ENCODE measurements around the gene ARHGAP8.

Gene ARHGAP8

GRCh38 chr22:44888491-44889254 is 136.3 kb downstream of the ARHGAP8 start:
- Histone ChIP-seq H3K4me3 (ENCODE audit: insufficient read depth in 1 of 2, low read depth in 1 of 2, low read length in 2 of 2) (no peak overlapping the region), H2BK5ac (ENCODE audit: low read depth, low read length, poor library complexity, severe bottlenecking) (no peak overlapping the region), H3K18ac (ENCODE audit: low read depth in 1 of 2, low read length in 2 of 2) (no peak overlapping the region)

GRCh38 chr22:44889255-44889878 is 137.0 kb downstream of the ARHGAP8 start:
- 80% methylated on average over 14 of the region's 14 CpGs for WGBS

More at GRCh38 chr22:44888491-44889254, 136.3 kb downstream of the ARHGAP8 start:
- no peak for DNase-seq
- no peak overlapping the region for H3K4ac ChIP-seq (ENCODE audit: low read depth in 1 of 2, low read length in 2 of 2)
- no peaks in the 10 kb centered on the region for H3K36me3 ChIP-seq (ENCODE audit: control insufficient read depth in 1 of 2, insufficient read depth in 2 of 2, low read depth in 1 of 2, low read length in 2 of 2)
- H2BK120ac ChIP-seq (ENCODE audit: low read depth, low read length): no peak overlapping the region
- H2AFZ ChIP-seq (ENCODE audit: low read depth, low read length): no peak overlapping the region
- no peak overlapping the region for H4K8ac ChIP-seq (ENCODE audit: low read length)
- 78% methylated on average over 14 of the region's 14 CpGs for WGBS
- H4K91ac ChIP-seq (ENCODE audit: low read length): no peak overlapping the region
- no peak overlapping the region for H3K27ac ChIP-seq (ENCODE audit: low read length, poor library complexity, severe bottlenecking)
- H3K14ac ChIP-seq (ENCODE audit: low read length in 2 of 2): no peak overlapping the region
- peaks cover 12 to 17% of the 10 kb centered on the region in 2 experiments for H3K27me3 ChIP-seq (ENCODE audit: control insufficient read depth in 1 of 2, insufficient read depth in 1 of 2, low read length in 2 of 2)
- H3K79me1 ChIP-seq (replicated peaks; ENCODE audit: low read length, poor library complexity, severe bottlenecking): no peaks in the 10 kb centered on the region
- no peak overlapping the region for H3K23ac ChIP-seq (ENCODE audit: low read length in 2 of 2)
- no peaks in the 10 kb centered on the region for H3K9me3 ChIP-seq (ENCODE audit: control insufficient read depth, low read length)
- no peak overlapping the region for H3K4me2 ChIP-seq (ENCODE audit: low read length, poor library complexity, severe bottlenecking)
- H2AK5ac ChIP-seq (ENCODE audit: low read length, severe bottlenecking): no peak overlapping the region
- no peaks in the 10 kb centered on the region for H3K4me1 ChIP-seq (ENCODE audit: control insufficient read depth, insufficient read depth, low read depth, low read length)
- no peak overlapping the region for H3K9ac ChIP-seq (ENCODE audit: low read length)
- H2BK12ac ChIP-seq (ENCODE audit: low read length in 2 of 2): no peak overlapping the region
- no peak overlapping the region for H2BK15ac ChIP-seq (ENCODE audit: low read depth, poor library complexity, severe bottlenecking)

GRCh38 chr22:44890416-44891292 is 138.3 kb downstream of the ARHGAP8 start:
- Histone ChIP-seq H3K23ac (ENCODE audit: low read length in 2 of 2) (no peak overlapping the region), H2BK5ac (ENCODE audit: low read depth, low read length, poor library complexity, severe bottlenecking) (no peak overlapping the region), H2AK5ac (ENCODE audit: low read length, severe bottlenecking) (no peak overlapping the region), H2BK15ac (ENCODE audit: low read depth, poor library complexity, severe bottlenecking) (no peak overlapping the region), H3K14ac (ENCODE audit: low read length in 2 of 2) (no peak overlapping the region), H3K27ac (ENCODE audit: low read length, poor library complexity, severe bottlenecking) (no peak overlapping the region), H3K36me3 (ENCODE audit: control insufficient read depth in 1 of 2, insufficient read depth in 2 of 2, low read depth in 1 of 2, low read length in 2 of 2) (no peaks in the 10 kb centered on the region), H3K9me3 (ENCODE audit: control insufficient read depth, low read length) (no peaks in the 10 kb centered on the region), H3K18ac (ENCODE audit: low read depth in 1 of 2, low read length in 2 of 2) (no peak overlapping the region), H3K79me1 (replicated peaks; ENCODE audit: low read length, poor library complexity, severe bottlenecking) (no peaks in the 10 kb centered on the region), H4K8ac (ENCODE audit: low read length) (no peak overlapping the region), H3K4ac (ENCODE audit: low read depth in 1 of 2, low read length in 2 of 2) (no peak overlapping the region), H2BK120ac (ENCODE audit: low read depth, low read length) (no peak overlapping the region), H3K4me3 (ENCODE audit: insufficient read depth in 1 of 2, low read depth in 1 of 2, low read length in 2 of 2) (no peak overlapping the region), H2AFZ (ENCODE audit: low read depth, low read length) (no peak overlapping the region), H3K4me1 (ENCODE audit: control insufficient read depth, insufficient read depth, low read depth, low read length) (no peaks in the 10 kb centered on the region), H3K27me3 (ENCODE audit: control insufficient read depth in 1 of 2, insufficient read depth in 1 of 2, low read length in 2 of 2) (peaks cover 16 to 20% of the 10 kb centered on the region in 2 experiments), H4K91ac (ENCODE audit: low read length) (no peak overlapping the region), H3K4me2 (ENCODE audit: low read length, poor library complexity, severe bottlenecking) (no peak overlapping the region), H2BK12ac (ENCODE audit: low read length in 2 of 2) (no peak overlapping the region), H3K9ac (ENCODE audit: low read length) (no peak overlapping the region)
- DNase-seq: no peak
- 86% methylated on average over 20 of the region's 20 CpGs for WGBS

More at GRCh38 chr22:44889255-44889878, 137.0 kb downstream of the ARHGAP8 start:
- H3K27ac ChIP-seq (ENCODE audit: low read length, poor library complexity, severe bottlenecking): no peak overlapping the region
- no peak overlapping the region for H2BK5ac ChIP-seq (ENCODE audit: low read depth, low read length, poor library complexity, severe bottlenecking)
- H3K23ac ChIP-seq (ENCODE audit: low read length in 2 of 2): no peak overlapping the region
- no peak overlapping the region for H3K18ac ChIP-seq (ENCODE audit: low read depth in 1 of 2, low read length in 2 of 2)
- no peak overlapping the region for H3K14ac ChIP-seq (ENCODE audit: low read length in 2 of 2)
- DNase-seq: no peak
- no peak overlapping the region for H4K91ac ChIP-seq (ENCODE audit: low read length)
- no peak overlapping the region for H2AFZ ChIP-seq (ENCODE audit: low read depth, low read length)
- no peak overlapping the region for H2AK5ac ChIP-seq (ENCODE audit: low read length, severe bottlenecking)
- H3K4ac ChIP-seq (ENCODE audit: low read depth in 1 of 2, low read length in 2 of 2): no peak overlapping the region
- H3K4me1 ChIP-seq (ENCODE audit: control insufficient read depth, insufficient read depth, low read depth, low read length): no peaks in the 10 kb centered on the region
- H4K8ac ChIP-seq (ENCODE audit: low read length): no peak overlapping the region
- no peak overlapping the region for H2BK12ac ChIP-seq (ENCODE audit: low read length in 2 of 2)
- no peak overlapping the region for H2BK15ac ChIP-seq (ENCODE audit: low read depth, poor library complexity, severe bottlenecking)
- H3K9me3 ChIP-seq (ENCODE audit: control insufficient read depth, low read length): no peaks in the 10 kb centered on the region
- no peak overlapping the region for H2BK120ac ChIP-seq (ENCODE audit: low read depth, low read length)
- H3K9ac ChIP-seq (ENCODE audit: low read length): no peak overlapping the region
- no peak overlapping the region for H3K4me2 ChIP-seq (ENCODE audit: low read length, poor library complexity, severe bottlenecking)
- peaks cover 14 to 20% of the 10 kb centered on the region in 2 experiments for H3K27me3 ChIP-seq (ENCODE audit: control insufficient read depth in 1 of 2, insufficient read depth in 1 of 2, low read length in 2 of 2)
- no peaks in the 10 kb centered on the region for H3K36me3 ChIP-seq (ENCODE audit: control insufficient read depth in 1 of 2, insufficient read depth in 2 of 2, low read depth in 1 of 2, low read length in 2 of 2)
- H3K79me1 ChIP-seq (replicated peaks; ENCODE audit: low read length, poor library complexity, severe bottlenecking): no peaks in the 10 kb centered on the region
- no peak overlapping the region for H3K4me3 ChIP-seq (ENCODE audit: insufficient read depth in 1 of 2, low read depth in 1 of 2, low read length in 2 of 2)

- Histone ChIP-seq H2BK12ac (ENCODE audit: low read length in 2 of 2) (no peak overlapping the region), H4K91ac (ENCODE audit: low read length) (no peak overlapping the region), H3K79me1 (replicated peaks; ENCODE audit: low read length, poor library complexity, severe bottlenecking) (no peaks in the 10 kb centered on the region), H3K18ac (ENCODE audit: low read depth in 1 of 2, low read length in 2 of 2) (no peak overlapping the region), H3K23ac (ENCODE audit: low read length in 2 of 2) (no peak overlapping the region), H3K14ac (ENCODE audit: low read length in 2 of 2) (no peak overlapping the region), H2AFZ (ENCODE audit: low read depth, low read length) (no peak overlapping the region), H2AK5ac (ENCODE audit: low read length, severe bottlenecking) (no peak overlapping the region), H3K4me1 (ENCODE audit: control insufficient read depth, insufficient read depth, low read depth, low read length) (no peaks in the 10 kb centered on the region), H3K4ac (ENCODE audit: low read depth in 1 of 2, low read length in 2 of 2) (no peak overlapping the region), H3K27me3 (ENCODE audit: control insufficient read depth in 1 of 2, insufficient read depth in 1 of 2, low read length in 2 of 2) (peaks cover 16 to 20% of the 10 kb centered on the region in 2 experiments), H2BK120ac (ENCODE audit: low read depth, low read length) (no peak overlapping the region), H2BK5ac (ENCODE audit: low read depth, low read length, poor library complexity, severe bottlenecking) (no peak overlapping the region), H3K9ac (ENCODE audit: low read length) (no peak overlapping the region), H3K4me2 (ENCODE audit: low read length, poor library complexity, severe bottlenecking) (no peak overlapping the region), H3K9me3 (ENCODE audit: control insufficient read depth, low read length) (no peaks in the 10 kb centered on the region), H3K27ac (ENCODE audit: low read length, poor library complexity, severe bottlenecking) (no peak overlapping the region), H3K4me3 (ENCODE audit: insufficient read depth in 1 of 2, low read depth in 1 of 2, low read length in 2 of 2) (no peak overlapping the region), H3K36me3 (ENCODE audit: control insufficient read depth in 1 of 2, insufficient read depth in 2 of 2, low read depth in 1 of 2, low read length in 2 of 2) (no peaks in the 10 kb centered on the region), H4K8ac (ENCODE audit: low read length) (no peak overlapping the region), H2BK15ac (ENCODE audit: low read depth, poor library complexity, severe bottlenecking) (no peak overlapping the region)
- no peak for DNase-seq
- WGBS: 93% methylated on average over 9 of the region's 11 CpGs
These were observed 138.9 kb downstream of the ARHGAP8 start for GRCh38 chr22:44891293-44891747.

Measured in mesenchymal stem cell (in vitro differentiated cells and primary cell).